ENCODE results near the gene MAP4K4. TPM values are rescaled to one million over a fixed set of nuclear protein-coding genes. Genes with fewer than 3 reads are reported as not detected.

The MAP4K4 gene
- 10 to 100 TPM; 25.2 to 25.8 TPM for total RNA-seq

DNA sequence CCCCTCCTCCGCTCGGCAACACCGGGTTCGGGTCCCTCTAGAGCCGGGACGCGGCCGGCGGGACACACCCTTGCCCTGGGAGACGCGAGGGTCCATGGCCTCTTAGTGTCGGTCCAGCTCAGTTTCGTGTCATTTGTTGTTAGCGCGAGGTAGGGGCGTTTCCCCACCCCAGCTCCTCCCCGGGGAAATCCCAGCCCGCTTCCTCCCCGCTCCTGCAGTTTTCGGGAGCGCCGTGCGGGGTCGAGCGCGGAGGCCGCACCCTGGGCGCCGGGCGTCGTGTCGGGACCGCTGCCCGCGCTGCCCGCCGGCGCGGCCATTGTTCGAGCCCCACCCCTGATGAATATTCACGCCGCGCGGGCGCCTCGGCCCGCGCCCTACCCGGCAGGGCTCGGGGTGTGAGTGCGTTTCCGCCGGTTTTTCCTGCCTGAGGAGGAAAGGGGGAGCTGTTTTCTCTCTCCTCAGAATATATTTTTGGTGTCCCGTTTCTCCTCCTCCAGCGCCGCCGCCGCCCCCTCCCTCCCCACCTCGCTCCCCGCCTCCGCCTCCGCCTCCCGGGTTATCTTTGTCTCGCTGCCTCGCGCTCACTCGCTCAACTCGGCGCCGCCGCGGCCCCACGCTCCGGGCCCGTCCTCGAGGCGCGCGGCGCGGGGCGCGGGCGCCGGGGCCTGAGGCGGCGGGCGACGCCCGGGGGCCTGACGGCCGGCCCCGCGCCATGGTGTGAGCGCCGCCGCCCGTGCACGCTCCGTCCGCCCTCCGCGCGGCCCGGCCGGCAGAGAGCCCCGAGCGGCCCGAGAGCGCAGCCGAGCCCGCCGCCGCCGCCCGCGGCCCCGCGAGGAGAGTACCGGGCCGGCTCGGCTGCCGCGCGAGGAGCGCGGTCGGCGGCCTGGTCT is at the start of gene MAP4K4:
Gene MAP4K4, plus strand, starts transcription at position 584 of the 890 bp plus-strand sequence. CDS start 374 bp downstream, outside the sequence.
- CTCF ChIA-PET, result interaction anchor here (1.0 kb wide), 1 partner anchor 15 kb away, joined by 3 read pairs; no protein-coding TSS in a partner anchor

DNA sequence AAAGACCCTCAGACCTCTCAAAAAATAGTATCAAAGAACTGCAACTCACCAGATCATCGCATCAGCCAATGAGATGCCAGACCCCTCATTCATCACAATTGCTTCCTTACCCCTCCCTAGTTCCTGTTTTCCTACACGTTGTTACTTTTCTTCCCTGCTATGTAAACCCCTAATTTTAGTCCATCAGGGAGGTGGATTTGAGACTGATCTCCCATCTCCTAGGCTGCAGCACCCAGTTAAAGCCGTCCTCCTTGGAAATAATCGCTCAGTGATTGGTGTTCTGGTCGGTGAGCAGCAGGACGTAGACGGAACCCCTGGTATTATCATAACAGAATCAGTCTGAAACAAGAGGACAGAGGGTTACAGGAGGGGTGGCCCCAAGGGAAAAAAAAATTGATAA is 44.0 kb upstream of the MAP4K4 start:
- ChIA-PET CTCF (no interaction called here), POLR2A (no interaction called here)

More for the DNA sequence above, at the start of gene MAP4K4:
- POLR2A ChIA-PET, result interaction anchor here (1.0 to 1.3 kb wide), 2 partner anchors 9 to 40 kb away, joined by 4 read pairs; no protein-coding TSS in a partner anchor

DNA sequence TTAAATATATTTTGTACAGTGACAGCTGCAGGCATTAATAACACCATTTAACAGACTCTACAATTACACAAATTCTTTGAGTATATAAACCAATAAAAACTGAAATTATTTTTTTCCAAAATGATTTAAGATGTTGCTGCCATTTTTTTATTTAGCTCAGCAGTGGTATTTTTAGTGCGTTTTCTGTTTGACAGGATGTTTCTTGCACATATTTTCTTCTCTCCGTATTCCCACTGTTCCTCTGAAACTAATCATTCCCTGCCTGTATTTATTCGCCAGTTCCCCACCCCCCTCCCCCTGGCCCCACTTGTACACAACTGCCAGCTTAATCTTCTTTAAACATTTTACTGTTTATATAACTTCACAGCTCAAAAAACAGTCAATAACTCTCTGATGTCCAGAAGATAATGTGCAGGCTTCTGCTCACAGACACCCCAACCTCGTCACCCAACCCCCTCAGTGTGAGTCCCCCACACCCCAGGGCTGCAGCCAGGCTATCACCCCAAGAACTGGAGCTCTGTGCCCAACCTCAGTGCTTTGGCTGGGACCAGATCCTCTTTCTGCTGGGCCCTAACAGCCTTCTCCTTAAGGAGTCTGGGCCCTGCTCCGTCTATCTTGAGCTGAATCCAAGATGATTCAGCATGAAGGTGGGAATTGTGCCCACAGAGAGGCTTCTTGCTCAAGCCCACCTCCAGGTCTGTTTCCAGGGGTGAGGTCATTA is 41.6 kb upstream of the MAP4K4 start:
- ChIA-PET POLR2A (no interaction called here), CTCF (no interaction called here)

DNA sequence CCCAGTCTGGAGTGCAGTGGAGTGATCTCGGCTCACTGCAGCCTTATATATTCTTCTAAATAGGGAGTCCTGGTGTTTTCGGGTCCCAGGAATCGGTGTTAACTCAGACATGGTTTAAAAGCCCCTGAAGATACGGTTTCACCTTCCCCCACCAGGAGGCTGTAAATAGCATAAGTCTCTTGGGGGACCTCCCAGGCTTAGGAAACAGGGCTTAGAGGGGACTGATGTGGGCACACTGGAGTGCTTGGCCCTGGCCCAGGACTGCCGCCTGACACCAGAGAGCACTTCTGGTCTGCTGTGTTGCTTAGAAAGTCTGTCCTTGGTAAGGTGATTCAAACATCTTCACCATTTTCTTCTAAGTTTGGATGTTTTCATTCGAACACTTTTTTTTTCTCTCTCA is 39.7 kb upstream of the MAP4K4 start:
- CTCF ChIA-PET, result no interaction called here
- POLR2A ChIA-PET, result no interaction called here

GRCh38 chr2:101658387-101658786 is 39.1 kb upstream of the MAP4K4 start:
- CTCF ChIA-PET, result no interaction called here
- POLR2A ChIA-PET, result no interaction called here

DNA sequence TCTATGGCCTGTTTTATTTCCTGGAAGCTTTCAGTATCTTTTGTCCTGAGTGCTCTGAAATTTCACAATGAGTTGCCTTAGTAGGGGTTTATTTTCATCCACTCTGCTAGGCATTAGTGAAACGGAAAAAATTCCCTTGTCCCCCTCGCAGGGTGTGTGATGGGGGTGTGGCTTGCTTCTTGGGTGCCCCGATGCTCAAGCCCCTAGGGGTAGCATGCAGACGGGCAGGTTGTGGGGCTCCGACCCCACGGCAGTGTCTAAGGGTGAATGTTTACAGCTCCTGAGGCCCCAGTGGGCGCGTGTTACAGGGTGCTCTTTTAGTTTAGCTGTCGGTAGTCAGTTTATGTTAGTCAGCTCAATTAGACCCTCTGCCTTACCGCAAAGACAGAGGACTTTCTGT is 32.2 kb upstream of the MAP4K4 start:
- ChIA-PET POLR2A (no interaction called here), CTCF (no interaction called here)

DNA sequence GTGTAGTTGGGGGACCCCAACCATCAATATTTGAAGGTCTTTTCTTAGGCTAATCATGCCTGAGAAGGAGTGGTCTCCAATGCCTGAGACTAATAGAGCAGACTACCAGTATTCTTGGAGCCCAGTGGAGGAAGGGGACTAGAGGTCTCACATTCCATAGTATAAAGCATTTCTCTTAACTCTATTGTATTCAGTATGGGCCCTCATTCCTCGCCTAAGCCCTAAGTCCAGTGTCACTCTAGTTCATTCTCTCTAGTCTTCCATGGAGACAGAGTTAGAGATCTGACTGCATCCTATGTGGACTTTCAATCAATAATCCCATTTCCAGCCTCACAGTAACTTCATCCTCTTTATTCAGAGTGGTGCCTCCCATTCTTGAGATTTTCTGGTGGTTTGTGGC is 29.7 kb upstream of the MAP4K4 start:
- CTCF ChIA-PET, result no interaction called here
- POLR2A ChIA-PET, result no interaction called here

DNA sequence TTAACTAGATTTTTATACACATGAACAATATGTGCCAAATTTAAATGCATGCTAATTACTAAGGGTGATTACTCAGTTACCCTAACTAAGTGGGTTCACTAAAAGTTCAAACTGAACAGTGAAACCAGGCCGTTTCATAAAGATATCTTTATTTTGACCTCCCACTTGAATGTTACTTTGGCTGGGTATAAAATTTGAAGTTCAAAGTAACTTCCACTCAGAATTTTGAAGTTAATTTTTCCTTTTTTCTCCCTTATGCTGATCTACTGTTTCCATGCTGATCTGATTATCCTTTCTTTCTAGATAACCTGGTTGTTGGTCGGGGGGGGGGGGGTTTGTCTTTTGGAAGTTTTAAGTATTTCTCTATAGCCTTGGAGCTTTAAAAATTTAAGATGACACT is 25.5 kb upstream of the MAP4K4 start:
- ChIA-PET POLR2A (no interaction called here), CTCF (interaction anchor here (0.7 kb wide), 1 partner anchor 70 kb away, joined by 3 read pairs; no protein-coding TSS in a partner anchor)

GRCh38 chr2:101673920-101674319 is 23.6 kb upstream of the MAP4K4 start:
- ChIA-PET CTCF (no interaction called here), POLR2A (no interaction called here)

DNA sequence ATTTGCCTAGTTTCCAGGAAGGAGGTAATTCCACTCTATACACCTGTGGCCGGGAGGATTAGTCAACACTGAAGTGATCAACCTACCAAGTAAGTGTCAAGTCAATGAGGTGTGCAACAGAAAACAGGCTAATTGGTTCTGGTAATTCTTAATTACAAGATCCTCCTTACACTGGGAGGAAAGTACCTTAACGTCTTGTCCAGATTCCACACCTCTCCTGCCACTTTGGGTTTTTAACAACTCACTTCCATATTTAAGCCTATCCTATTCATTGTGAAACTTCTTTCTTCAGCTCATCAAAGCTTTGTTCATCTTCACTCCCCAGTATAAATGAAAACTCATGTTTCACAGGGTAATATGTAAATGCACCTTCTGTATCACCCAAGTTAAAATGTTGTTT is 22.0 kb upstream of the MAP4K4 start:
- ChIA-PET CTCF (no interaction called here), POLR2A (no interaction called here)

- ChIA-PET CTCF (no interaction called here), POLR2A (no interaction called here)
Observed at GRCh38 chr2:101676674-101677073, 20.8 kb upstream of the MAP4K4 start.

DNA sequence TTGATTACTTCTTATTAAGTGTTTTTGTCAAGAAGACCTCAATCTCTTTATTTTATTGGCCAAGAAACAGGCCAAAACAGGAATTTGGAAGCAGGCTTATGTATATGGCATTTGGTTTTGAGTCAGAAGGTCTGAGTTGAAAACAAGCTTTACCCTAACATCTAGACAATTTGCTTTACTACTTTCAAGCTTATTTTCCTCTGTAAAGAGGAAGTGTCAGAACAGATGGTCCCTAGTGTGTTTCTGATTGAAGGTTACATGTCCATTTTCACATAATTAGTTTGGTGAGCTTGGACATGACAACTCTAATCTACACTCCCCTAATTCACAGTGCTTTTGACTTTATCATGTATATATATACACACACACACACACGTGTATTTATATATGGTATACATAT is 19.8 kb upstream of the MAP4K4 start:
- ChIA-PET CTCF (no interaction called here), POLR2A (no interaction called here)

DNA sequence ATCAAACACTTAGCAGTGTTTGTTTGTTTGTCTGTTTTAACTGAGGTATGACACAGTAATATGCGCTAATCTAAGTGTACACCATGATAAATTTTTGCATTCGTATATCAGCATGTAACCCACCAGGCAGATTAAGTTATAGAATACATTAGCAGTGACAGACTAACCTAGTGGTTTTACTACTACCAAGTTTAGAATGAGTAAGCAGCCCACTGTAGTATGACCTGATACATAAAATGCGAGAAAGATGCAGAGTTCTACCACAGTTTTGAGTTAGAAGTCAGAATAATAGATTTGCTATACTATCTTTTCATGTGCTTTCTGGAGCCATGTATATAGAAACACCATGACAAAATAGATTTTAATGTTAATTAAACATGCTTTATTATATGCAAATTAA is 19.1 kb upstream of the MAP4K4 start:
- ChIA-PET POLR2A (no interaction called here), CTCF (no interaction called here)

DNA sequence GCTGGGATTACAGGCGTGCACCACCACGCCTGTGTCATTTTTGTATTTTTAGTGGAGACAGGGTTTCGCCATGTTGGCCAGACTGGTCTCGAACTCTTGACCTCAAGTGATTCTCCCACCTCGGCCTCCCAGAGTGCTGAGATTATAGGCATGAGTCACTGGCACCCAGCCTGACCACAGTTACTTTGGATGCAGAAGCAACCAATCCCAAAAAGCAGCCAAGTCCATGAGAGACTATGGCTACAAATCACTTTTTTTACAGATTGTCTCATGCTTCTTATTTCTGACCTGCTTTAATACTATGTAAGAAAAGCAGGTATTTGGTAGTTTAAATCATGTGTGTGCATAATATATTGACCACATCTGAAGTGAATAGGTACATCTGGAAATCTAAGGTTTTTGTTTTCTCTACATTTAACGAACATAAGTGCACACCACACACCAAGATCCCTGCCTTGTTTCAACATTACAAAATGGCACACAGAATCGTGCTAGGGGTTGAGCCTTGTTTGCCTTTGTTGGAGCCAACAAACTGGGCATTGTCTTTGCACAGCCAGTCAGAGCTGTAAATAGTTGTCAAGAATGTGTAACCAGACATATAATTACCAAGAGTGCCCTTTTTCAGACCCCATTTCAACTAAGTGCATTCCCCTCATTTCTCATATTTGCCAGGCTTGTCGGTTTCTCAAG is 18.3 kb upstream of the MAP4K4 start:
- POLR2A ChIA-PET, result no interaction called here

DNA sequence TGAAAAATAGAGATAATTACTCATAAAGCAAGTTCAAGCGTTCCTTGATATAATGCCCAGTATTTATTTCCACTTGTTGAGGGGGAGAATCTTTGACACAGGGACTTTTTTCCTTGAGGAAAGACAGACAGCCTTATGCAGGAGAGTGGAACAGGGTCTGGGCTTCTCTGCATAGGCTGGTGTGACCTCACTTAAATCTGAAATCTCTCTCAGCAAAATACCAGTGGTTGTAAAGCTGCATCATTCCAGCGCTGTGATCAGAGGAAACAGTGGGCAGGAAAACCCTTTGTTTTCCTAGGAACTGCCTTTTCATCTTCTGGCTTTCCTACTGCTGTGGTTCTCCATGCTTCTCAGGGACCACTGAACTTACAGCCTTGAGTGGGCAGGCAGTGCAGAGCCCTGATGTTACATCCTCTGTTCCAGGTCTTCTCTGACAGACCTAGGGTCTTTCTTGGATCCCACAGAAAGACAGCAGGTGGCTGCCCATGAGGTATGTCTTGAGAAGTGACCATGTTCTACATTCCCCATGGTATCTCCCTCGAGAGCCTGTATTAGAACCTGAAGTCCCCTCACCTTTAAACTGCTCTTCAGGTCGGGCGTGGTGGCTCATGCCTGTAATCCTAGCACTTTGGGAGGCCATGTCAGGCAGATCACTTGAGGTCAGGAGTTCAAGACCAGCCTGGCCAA is 17.6 kb upstream of the MAP4K4 start:
- CTCF ChIA-PET, result no interaction called here
- POLR2A ChIA-PET, result no interaction called here

More for the DNA sequence above, 18.3 kb upstream of the MAP4K4 start:
- CTCF ChIA-PET, result no interaction called here

DNA sequence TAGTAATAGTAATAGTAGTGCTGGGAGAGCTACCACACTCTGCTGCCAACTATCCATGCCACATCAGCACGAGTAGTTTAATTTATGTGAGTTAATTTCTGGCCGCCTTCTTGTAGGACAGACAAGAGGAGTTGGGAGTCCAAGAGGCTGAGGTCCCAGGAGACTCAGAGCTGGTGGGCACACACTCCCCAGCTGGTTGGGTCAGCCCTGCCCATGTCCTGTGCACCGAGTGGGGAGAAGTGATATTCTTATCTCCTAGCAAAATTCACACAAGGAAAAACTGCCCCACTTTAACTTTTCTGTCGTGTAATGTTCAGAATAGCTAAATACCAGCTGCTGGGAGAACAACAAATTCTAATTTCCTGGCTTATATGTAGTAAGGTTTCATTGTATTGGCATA is 15.2 kb upstream of the MAP4K4 start:
- POLR2A ChIA-PET, result no interaction called here
- CTCF ChIA-PET, result interaction anchor here (1.1 kb wide), 1 partner anchor 14 kb away, joined by 3 read pairs; no protein-coding TSS in a partner anchor

GRCh38 chr2:101684313-101684712 is 13.2 kb upstream of the MAP4K4 start:
- CTCF ChIA-PET, result no interaction called here
- POLR2A ChIA-PET, result no interaction called here

GRCh38 chr2:101688261-101688660 is 9.2 kb upstream of the MAP4K4 start:
- CTCF ChIA-PET, result interaction anchor here (0.7 kb wide), 2 partner anchors 56 to 59 kb away, joined by 3 read pairs; no protein-coding TSS in a partner anchor
- POLR2A ChIA-PET, result no interaction called here

DNA sequence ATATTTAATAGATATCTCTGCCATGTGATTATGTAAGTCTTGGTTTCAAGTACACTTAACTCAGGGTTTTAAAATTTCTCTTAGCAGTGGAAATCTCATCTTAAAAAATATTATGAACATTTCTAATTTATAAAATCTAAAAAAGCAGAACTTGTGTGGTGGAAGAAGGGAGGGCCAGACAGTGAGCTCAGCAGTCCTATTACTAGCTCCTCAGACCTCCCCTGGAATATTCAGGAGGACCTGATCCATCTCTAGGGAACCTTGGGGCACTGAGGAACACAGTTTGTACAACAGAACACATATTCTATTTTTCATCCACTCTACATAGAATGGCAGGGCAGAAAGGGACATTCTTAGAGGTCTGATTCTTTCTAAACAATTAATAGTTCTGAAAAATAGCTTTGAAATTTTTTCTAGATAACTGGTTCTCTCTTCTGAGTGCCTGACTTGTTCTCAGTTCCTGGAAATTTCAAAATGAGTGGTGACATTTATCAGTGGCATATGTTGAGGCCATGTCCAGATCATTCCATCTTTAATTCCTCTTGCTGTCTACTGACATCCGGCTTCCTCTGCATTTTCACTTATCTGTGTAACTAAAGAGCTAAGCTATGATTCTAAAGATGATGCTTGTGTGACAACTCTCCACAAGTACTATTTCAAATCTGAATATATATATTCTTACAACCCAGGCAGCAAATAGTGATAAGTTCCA is 8.2 kb upstream of the MAP4K4 start:
- POLR2A ChIA-PET, result no interaction called here

More for the DNA sequence above, 8.2 kb upstream of the MAP4K4 start:
- CTCF ChIA-PET, result interaction anchor here (0.5 to 0.7 kb wide), 2 partner anchors 57 to 266 kb away, joined by 3 to 5 read pairs; no protein-coding TSS in a partner anchor

All from activated CD8-positive, alpha-beta memory T cell treated with anti-CD3 and anti-CD28 coated beads for 36 hours (primary cell).